ENCODE measurements around the gene RABGAP1L.
"Not testable (repeated sequence)": the region's sequence is repeated elsewhere in the genome, so short reads cannot be mapped to it uniquely, and the experiment has no call there.

RABGAP1L gene

GRCh38 chr1:174159252-174160108, at the start of gene RABGAP1L:
TSS of gene RABGAP1L (plus strand) at chr1:174159520.
- peak; percentile 96 for DNase-seq

DNA sequence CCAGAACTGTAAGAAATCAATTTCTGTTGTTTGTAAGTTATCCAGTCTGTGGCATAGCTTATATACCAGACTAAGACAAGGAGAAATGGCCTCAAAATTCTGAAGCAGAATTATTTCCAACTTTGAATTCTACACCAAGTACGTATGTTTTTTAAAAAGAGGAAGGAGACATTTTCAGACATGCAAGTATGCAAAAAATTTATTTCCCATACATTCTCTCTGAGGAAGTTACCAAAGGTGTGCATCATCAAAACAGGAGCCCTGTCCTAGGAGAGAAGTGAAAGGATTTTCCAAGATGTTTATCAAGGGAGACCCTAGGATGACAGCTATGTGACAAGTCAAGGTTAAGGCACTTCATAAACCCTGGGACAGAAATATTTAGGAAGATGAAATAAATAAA, 49.3 kb upstream of the RABGAP1L start:
- no peak for DNase-seq

GRCh38 chr1:174112489-174113162, 46.7 kb upstream of the RABGAP1L start:
- DNase-seq, result no peak

- DNase-seq, result no peak
Observed at GRCh38 chr1:174114106-174114505, 45.2 kb upstream of the RABGAP1L start.

GRCh38 chr1:174114788-174115448, 44.4 kb upstream of the RABGAP1L start:
- DNase-seq, result peak; percentile 32

- DNase-seq, result no peak
Observed at GRCh38 chr1:174116042-174116441, 43.3 kb upstream of the RABGAP1L start.

GRCh38 chr1:174118751-174119150, 40.6 kb upstream of the RABGAP1L start:
- no peak for DNase-seq

GRCh38 chr1:174122318-174122717, 37.0 kb upstream of the RABGAP1L start:
- DNase-seq, result not testable (repeated sequence)

DNA sequence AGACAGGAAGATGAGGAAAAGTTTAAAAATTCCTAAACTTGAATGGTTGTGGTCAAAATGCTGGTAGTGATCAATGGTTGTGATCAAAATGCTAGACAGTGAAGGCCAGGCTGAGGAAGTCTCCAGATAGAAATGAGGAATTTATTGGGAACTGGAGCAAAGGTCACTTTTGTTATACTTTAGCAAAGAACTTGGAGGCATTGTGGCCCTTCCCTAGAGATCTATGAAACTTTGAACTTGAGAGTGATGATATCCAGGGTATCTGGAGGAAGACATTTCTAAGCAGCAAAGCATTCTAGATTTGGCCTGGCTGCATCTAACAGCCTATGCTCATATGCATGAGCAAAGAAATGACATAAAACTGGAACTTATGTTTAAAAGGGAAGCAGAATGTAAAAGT, 35.5 kb upstream of the RABGAP1L start:
- no peak for DNase-seq

- not testable (repeated sequence) for DNase-seq
Observed at GRCh38 chr1:174127176-174127575, 32.1 kb upstream of the RABGAP1L start.

DNA sequence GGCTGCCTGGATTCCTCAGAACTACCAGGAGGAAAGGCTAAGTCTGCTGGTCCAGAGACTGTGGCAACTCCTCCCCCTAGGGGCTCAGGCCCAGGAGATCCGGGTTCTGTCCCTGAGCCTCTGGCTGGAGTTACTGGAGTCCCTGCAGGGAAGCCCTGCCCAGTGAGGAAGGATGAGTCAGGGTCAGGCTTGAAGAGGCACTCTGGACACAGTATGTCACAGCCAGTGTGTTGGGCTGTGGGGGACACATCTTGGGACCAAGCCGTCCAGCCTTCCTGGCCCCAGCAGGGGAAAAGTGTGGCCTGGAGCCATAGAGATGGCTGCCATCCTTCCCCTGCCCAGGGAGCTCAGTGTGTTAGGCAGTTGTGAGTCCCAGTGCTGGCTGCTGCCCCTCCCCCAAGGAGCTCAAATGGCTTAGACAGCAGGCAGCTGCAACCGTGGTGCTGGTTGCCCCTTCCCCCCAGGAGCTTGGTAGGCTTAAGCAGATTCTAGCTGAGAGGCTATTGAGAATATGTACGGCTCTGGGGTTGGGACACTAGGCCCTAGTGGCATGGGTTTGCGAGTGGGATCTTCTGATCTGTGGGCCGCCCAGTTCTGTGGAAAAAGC, 28.2 kb upstream of the RABGAP1L start:
- DNase-seq, result no peak

DNA sequence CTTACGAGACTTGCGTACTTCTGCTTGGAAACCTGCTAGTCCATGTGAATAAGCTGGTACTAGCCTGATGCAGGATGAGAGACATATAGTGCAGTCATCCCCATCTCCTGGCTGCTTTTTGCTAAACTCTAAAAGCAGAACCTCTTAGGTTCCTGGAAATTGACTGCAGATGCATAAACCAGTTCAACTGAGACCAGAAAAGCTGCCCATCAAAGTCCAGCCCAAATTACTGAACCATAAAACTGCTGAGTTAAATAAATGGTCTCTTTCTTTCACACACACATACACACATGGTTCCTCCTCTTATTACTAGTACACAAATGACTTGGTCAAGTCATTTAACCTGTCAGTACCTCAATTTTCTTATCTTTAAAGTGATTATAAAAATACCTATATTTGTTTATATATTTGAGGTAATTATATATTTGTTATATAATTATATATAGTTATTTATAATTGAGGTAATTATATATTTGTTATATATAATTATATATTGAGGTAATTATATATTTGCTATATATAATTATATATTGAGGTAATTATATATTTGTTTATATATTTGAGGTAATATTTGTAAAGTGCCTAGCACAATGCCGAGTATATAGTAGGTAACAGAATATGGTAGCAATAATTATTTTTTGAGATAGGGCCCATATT, 25.2 kb upstream of the RABGAP1L start:
- no peak for DNase-seq

- no peak for DNase-seq
Observed at GRCh38 chr1:174135211-174135610, 24.1 kb upstream of the RABGAP1L start.

DNA sequence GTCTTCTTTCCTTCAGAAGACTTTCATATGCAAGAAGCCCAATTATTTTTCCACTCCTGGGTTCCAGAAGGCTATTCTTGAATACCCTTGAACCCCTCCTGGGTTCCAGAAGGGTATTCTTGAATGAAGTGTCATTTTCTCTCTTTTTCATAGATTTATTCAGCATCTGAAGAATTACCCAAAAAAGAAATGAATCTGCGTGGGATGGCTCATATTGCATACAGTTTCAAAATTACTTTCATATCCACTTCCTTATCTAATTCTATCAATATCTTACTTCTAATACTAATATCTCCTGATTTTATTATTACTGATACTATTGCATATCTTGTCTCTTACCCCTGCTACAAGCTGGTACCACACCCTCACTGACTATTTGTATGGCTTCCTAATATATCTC, 22.6 kb upstream of the RABGAP1L start:
- DNase-seq, result no peak

GRCh38 chr1:174142836-174143235, 16.5 kb upstream of the RABGAP1L start:
- no peak for DNase-seq

DNA sequence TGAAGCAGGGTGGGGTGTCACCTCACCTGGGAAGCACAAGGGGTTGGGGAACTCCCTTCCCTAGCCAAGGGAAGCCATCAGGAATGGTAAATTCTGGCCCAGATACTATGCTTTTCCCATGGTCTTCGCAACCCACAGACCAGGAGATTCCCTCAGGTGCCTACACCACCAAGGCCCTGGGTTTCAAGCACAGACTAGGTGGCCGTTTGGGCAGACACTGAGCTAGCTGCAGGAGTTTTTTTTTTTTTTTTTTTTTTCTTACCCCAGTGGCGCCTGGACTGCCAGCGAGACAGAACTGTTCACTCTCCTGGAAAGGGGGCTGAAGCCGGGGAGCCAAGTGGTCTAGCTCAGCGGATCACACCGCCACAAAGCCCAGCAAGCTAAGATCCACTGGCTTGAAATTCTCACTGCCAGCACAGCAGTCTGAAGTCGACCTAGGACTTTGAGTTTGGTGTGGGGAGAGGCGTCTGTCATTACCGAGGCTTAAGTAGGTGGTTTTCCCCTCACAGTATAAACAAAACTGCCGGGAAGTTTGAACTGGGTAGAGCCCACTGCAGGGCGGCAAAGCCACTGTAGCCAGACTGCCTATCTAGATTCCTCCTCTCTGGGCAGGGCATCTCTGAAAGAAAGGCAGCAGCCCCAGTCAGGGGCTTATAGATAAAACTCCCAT, 15.5 kb upstream of the RABGAP1L start:
- DNase-seq, result not testable (repeated sequence)

GRCh38 chr1:174144397-174144783, 14.9 kb upstream of the RABGAP1L start:
- DNase-seq, result not testable (repeated sequence)

- no peak for DNase-seq
Observed at GRCh38 chr1:174149216-174149615, 10.1 kb upstream of the RABGAP1L start.

DNA sequence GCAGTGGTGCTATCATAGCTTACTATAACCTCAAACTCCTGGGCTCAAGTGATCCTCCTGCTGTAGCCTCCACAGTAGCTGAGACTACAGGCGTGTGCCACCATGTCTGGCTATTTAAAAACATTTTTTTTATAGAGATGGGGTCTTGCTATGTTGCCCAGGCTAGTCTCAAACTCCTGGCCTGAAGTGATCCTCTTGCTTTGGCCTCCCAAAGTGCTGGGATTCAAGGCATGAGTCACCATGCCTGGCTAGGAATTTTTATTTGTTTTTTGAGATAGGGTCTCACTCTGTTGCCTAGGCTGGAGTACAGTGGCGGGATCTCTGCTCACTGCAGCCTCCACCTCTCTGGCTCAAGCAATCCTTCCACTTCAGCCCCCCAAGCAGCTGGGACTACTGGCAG, 8.8 kb upstream of the RABGAP1L start:
- DNase-seq, result no peak

- no peak for DNase-seq
Observed at GRCh38 chr1:174152427-174152826, 6.9 kb upstream of the RABGAP1L start.

GRCh38 chr1:174153085-174153824, 6.1 kb upstream of the RABGAP1L start:
- DNase-seq, result peak; percentile 31

GRCh38 chr1:174153825-174154107, 5.6 kb upstream of the RABGAP1L start:
- no peak for DNase-seq

Data from NCI-H345 (cell line).